Activated CD4-positive, alpha-beta T cell treated with anti-CD3 and anti-CD28 coated beads, Interleukin-2, amount 50 U/mL, for 4 hours (primary cell): ENCODE results near the gene SLC39A9.
"Not testable (repeated sequence)": the region's sequence is repeated elsewhere in the genome, so short reads cannot be mapped to it uniquely, and the experiment has no call there.

Experiments used
- DNase-seq, 2 experiments: peaks; one replicate each; pipeline ENCODE4 v3.0.0-alpha.2; 2020

Gene SLC39A9

DNA sequence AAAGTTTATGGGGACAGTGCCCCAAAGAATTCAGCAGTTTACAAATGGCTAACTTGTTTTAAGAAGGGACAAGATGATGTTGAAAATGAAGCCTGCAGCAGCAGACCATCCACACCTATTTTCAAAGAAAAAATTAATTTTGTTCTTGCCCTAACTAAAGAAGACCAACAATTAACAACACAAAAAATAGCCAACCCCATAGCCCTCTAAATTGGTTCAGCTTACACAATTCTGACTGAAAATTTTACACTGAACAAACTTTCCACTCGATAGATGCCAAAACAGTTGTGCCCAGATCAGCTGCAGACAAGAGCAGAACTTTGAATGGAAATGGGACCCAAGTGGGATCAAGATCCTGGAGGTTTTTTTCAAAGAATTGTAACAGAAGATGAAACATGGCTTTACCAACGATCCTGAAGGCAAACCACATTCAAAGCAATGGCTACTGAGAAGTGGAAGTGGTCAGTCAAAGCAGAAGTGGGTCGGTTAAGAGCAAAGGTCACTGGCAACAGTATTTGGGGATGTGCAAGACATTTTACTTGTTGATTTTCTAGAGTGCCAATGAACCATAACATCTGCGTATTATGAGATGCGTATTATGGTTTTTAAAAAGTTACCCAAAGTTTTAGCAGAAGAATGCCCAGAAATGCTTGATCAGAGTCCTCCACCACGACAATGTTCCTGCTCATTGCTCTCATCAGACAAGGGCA, 30.0 kb downstream of the SLC39A9 start:
- no peak for DNase-seq

DNA sequence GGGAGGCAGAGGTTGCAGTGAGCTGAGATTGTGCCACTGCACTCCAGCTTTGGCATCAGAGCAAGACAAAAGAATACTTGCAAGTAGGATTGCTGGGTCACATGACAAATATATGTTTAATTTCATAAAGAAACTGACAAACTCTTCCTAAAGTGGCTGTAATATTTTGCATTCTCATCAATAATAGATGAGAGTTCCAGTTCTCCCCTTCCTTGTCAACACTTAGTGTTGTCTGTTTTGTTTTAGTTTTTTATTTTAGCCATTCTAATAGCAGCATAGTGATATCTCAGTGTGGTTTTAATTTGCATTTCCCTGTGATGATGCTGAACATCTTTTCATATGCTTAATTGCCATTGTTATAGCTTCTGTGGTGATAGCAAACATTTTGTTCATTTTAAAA, 31.2 kb downstream of the SLC39A9 start:
- DNase-seq, result no peak

DNA sequence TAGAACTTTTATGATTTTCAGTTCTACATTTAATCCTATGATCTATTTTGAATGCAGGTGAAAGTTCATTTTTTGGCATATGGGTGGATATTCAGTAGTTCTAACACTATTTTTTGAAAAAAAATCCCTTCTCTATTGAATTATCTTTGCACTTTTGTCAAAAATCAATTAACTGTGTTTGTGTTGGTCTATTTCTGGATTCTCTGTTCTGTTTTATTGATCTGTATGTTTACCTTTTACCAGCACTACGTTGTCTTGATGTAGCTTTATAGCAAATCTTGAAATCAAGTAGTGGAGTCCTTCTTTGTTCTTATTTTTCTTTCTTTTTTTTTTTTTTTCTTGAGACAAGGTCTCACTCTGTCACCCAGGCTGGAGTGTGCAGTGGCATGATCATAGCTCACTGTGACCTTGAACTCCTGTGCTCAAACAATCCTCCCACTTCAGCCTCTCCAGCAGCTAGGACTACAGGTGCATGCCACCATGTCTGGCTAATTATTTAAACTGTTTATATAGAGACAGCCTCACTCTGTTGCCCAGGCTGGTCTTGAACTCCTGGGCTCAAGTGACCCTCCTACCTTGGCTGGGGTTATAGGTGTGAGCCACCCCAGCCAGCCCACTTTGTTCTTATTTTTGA, 31.9 kb downstream of the SLC39A9 start:
- DNase-seq, result no peak

DNA sequence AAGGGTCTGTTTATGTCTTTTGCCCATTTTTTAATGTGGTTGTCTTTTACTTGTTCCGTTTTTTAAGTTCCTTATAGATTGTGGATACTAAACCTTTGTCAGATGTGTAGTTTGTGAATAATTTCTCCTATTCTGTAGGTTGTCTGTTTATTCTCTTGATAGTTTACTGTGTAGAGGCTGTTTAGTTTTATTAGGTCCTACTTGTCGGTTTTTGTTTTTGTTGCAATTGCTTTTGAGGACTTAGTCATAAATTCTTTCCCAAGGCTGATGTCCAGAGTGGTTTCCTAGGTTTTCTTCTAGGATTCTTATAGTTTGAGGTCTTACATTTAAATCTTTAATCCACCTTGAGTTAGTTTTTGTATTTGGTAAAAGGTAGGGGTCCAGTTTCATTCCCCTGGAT, 33.9 kb downstream of the SLC39A9 start:
- DNase-seq, result no peak

DNA sequence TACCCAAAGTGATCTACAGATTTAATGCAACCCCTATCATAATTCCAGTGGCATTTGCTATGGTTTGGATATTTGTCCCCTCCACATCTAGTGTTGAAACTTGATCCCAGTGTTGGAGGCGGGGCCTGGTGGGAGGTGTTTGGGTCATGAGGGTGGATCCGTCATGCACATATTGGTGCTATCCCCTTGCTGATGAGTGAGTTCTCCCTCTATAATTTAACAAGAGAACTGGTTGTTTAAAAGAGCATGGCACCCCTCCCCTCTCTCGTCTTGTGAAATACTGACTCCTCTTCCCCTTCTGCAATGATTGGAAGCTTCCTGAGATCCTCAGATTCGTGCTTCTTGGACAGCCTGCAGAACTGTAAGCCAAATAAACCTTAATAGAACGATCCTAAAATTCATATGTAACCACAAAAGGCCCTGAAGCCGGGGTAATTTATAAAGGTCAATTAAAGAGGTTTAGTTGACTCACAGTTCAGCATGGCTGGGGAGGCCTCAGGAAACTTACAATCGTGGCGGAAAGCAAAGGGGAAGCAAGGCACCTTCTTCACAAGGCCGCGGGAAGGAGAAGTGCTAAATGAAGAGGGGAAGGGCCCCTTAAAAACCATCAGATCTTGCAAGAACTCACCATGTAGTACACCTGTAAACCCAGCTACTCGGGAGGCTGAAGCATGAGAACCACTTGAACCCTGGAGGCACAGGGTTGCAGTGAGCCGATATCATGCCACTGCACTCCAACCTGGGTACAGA, 41.2 kb downstream of the SLC39A9 start:
- no peak for DNase-seq

DNA sequence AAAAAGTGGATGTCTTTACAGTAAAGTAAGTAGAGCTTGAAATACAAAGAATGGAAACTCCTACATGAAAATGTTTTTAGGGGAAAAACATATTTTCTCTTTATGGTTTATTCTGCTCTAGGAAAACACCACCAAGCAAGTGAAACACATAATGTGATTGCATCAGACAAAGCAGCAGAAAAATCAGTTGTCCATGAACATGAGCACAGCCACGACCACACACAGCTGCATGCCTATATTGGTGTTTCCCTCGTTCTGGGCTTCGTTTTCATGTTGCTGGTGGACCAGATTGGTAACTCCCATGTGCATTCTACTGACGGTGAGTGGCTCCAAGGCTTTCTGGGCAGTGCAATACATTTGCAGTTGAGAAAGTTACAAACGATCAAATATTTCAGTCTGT, 43.5 kb downstream of the SLC39A9 start:
- no peak for DNase-seq

DNA sequence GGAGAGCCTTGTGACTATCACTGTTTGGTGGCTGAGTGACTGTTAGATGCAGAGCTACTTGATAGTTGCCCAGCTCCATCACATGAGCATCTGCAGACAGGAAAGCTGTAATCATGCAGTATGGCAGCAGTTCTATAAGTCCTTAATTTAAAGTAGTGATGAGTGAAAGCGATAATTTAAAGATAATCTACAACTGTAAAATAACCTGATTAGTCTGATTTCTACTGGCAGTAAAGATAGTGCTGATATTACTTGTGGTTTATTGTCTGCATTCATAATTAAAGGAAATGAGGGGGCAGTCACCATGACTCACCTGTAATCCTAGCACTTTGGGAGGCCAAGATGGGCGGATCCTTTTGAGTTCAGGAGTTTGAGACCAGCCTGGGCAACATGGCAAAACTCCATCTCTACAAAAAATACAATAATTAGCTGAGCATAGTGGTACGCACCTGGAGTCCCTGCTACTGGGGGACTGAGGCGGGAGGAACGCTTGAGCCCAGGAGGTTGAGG, 44.9 kb downstream of the SLC39A9 start:
- no peak for DNase-seq

DNA sequence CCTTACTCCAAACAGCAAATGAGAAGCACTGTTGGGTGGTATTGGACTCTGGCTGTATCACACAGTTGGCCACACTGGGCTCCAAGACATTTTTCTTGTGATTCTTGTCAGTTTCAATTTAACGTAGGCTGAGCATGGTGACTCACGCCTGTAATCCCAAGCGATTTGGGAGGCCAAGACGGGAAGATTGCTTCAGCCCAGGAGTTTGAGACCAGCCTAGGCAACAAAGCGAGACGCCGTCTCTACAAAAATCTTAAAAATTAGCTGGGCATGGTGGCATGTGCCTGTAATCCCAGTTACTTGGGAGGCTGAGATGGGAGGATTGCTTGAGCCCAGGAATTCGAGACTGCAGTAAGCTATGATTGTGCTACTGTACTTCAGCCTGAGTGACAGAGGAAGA, 50.7 kb downstream of the SLC39A9 start:
- no peak for DNase-seq

DNA sequence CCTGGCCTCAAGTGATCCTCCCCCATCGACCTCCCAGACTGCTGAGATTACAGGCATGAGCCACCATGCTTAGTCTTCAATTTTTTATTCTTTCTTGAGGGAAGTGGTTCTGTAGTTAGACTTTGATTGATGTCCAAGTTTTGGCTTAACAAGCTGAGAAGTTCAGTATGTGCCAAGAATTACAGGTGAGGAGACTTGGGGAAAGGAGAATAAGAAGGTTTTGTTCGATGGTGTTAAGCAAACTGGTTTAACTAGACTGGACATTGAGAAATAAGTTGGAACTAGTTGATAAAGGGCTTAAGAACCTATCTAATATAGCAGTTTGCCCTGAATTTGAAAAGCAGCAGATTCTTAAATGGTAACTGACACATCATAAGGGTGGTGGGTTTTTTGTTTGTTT, 53.4 kb downstream of the SLC39A9 start:
- DNase-seq, result no peak

DNA sequence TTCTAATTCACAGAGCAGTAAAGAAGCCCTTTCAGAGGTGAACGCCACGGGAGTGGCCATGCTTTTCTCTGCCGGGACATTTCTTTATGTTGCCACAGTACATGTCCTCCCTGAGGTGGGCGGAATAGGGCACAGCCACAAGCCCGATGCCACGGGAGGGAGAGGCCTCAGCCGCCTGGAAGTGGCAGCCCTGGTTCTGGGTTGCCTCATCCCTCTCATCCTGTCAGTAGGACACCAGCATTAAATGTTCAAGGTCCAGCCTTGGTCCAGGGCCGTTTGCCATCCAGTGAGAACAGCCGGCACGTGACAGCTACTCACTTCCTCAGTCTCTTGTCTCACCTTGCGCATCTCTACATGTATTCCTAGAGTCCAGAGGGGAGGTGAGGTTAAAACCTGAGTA, 59.9 kb downstream of the SLC39A9 start:
- no peak for DNase-seq

DNA sequence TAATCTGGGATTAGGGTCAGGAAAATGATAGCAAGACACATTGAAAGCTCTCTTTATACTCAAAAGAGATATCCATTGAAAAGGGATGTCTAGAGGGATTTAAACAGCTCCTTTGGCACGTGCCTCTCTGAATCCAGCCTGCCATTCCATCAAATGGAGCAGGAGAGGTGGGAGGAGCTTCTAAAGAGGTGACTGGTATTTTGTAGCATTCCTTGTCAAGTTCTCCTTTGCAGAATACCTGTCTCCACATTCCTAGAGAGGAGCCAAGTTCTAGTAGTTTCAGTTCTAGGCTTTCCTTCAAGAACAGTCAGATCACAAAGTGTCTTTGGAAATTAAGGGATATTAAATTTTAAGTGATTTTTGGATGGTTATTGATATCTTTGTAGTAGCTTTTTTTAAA, 60.6 kb downstream of the SLC39A9 start:
- no peak for DNase-seq

DNA sequence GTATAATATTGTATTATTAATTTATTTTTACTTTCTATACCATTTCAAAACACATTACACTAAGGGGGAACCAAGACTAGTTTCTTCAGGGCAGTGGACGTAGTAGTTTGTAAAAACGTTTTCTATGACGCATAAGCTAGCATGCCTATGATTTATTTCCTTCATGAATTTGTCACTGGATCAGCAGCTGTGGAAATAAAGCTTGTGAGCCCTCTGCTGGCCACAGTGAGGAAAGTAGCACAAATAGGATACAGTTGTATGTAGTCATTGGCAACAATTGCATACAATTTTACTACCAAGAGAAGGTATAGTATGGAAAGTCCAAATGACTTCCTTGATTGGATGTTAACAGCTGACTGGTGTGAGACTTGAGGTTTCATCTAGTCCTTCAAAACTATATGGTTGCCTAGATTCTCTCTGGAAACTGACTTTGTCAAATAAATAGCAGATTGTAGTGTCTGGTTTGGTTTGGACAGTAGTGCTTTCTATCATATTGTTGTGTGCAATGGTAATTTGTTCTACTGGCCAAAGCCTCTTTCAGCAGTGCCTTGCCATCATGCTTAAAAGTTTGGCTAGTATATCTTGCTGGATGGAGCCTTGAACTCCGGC, 61.7 kb downstream of the SLC39A9 start:
- peak; percentile 49 to 50 for DNase-seq

DNA sequence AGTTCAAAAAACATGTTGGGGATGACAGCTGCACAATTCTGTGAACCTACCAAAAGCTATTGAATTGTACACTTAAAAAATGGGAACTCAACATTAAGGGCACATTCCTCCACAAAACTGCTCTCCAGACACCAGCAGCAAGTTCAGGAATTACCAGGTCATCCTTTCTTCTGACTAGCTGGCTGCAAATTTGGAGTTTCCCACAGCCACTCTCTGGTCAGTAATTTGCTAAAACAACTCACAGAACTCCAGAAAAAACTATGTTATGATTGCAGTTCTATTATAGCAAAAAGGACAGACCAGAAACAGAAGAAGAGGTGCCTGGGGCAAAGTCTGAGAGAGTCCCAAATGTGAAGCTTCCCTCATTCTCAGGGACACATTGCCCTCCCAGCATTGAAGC, 65.9 kb downstream of the SLC39A9 start:
- no peak for DNase-seq

DNA sequence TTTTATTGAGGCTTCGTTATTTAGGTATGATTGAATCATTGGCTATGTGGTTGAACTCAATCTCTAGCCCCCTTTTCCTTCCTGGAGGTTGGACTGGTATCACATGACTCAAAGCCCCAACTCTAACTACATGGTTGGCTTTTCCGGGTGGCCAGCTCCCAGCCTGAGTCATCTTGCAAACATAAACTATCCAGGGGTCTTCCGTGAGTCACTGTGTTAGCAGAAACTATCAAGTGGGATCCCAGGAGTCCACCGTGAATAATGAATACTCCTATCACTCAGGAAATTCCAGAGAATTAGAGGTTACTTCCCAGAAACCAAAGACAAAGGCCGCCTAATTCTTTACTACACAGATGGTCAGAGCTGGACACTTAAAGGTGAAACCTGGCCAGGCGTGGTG, 66.3 kb downstream of the SLC39A9 start:
- no peak for DNase-seq

DNA sequence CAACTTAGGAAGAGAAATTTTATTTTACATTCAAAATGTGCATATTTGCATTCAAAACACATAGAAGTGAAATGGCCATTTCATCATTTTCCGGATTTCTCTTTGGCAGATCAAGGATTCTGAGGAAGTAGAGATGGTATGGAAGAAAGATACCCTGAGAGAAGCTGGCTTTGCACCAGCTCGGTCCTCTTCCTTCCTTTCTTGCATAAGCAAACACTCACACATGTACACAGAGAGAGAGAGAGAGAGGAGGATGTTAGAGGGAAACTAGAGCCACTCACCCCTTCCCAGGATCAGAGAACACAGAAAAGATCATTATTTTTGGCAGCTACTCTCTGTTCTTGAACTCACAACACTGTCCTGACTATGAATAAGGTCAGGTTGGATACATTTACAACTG, 70.5 kb downstream of the SLC39A9 start:
- DNase-seq, result no peak

DNA sequence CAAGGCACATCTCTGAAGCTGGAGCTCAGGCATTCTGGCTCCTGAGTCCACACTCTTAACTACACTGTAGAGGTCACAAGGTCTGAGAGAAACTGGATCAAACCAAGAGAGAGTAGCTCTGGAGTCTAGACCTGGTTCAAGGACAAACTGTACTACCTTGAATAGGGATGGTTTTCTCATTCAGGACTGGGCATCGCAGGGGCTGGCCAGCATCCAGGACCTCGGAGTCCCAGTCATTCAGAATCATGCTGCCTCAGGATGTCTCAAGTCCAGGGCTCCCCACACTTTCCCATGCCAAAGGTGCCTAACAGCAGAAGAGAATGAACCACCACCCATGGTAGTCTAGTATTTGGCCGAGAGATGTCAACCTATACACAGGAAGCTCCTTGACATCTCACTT, 72.9 kb downstream of the SLC39A9 start:
- no peak for DNase-seq

DNA sequence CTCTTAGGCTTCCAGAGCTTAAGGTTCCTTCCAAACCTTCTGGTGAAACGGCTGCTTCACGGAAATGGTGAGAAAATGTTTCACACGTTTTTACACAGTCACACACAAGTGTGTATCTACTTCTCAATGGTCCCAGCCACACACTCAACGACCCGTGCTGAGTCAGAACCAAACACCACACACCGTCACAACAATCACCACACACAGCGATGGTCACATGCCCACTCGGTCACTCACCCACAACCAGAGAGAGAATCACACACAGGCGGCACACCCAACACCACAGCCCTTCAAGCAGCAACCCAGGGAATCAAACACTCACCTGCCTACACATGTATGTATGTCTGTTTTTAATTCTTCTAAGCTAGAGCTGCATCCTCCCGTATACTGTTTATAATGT, 73.4 kb downstream of the SLC39A9 start:
- no peak for DNase-seq

DNA sequence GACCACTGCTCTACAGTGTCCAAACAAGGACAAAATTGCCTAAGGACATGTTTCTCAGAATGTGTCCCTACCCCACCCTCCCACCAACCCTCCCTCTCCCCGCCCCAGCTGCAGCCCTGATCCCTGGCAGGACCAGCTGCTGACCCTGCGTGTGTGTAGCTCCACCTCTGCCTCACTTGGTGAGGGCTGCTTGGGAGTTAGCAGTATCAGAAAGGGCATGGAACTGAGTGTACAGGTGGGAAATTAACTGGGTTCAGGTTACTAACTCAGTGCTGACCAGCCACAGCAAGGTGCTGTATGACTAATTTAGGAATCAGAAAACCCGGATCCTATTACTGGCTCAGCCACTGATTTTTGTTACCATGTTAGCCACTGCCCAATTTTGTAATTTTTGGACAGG, 74.8 kb downstream of the SLC39A9 start:
- DNase-seq, result no peak

DNA sequence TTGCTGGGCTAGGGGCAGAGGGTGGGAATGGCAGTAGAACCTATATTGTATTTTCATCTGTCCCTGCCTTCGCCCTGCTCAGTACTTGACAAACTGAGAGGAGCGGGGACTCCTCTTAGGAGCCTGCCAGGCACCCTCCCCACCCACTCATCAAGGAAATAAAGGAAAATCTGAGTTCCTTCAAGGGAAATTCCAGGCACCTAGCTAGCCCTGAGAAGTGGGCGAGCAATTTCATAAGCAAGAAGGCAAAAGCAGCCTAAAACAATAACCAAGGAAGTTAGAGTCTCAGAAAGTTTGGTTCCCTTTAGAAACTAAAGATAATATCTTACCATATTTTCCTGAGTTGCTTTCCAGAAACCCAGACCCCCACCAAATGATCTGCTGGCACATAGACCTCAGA, 75.5 kb downstream of the SLC39A9 start:
- no peak for DNase-seq

DNA sequence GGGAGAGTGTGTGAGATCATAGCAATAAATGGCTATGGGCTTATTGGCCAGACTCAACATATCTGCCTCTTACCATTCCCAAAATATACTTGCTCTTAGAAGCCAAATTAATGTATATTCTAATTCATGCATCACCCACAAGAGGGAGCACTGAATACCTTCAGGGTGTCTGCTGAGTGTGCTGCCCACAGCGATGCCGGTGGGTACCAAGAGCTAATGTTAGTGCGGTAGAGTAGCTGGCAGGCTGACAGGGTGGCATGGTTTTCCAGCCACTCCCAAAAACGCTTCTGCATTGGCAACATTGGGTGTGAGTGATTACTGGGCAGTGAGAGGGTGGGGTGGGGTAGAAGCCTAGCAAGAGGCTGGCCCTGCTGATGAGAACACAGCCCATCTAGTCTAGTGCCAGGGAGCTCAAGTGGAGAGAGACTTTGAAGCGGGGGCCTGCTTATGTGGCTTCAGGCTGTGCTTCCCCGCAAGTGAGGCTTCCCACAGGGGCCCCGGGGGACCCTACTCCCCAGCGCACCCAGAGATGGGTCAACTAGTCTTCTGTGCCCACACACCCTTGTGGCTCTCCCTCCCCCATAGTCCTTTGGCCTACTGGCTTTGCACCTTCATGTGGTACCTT, 76.8 kb downstream of the SLC39A9 start:
- no peak for DNase-seq

DNA sequence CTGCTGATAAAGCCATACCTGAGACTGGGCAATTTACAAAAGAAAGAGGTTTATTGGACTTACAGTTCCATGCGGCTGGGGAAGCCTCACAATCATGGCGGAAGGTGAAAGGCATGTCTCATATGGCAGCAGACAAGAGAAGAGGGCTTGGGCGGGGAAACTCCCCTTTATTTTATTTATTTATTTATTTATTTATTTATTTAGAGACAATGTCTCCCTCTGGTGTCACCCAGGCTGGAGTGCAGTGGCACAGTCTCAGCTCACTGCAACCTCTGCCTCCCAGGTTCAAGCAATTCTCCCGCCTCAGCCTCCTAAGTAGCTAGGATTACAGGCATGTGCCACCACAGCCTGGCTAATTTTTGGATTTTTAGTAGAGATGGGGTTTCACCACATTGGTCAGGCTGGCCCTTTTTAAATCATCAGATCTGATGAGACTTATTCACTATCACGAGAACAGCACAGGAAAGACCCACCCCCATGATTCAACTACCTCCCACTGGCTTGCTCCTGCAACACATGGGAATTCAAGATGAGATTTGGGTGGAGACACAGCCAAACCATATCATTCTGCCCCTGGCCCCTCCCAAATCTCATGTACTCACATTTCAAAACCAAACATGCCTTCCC, 78.4 kb downstream of the SLC39A9 start:
- DNase-seq, result not testable (repeated sequence)

DNA sequence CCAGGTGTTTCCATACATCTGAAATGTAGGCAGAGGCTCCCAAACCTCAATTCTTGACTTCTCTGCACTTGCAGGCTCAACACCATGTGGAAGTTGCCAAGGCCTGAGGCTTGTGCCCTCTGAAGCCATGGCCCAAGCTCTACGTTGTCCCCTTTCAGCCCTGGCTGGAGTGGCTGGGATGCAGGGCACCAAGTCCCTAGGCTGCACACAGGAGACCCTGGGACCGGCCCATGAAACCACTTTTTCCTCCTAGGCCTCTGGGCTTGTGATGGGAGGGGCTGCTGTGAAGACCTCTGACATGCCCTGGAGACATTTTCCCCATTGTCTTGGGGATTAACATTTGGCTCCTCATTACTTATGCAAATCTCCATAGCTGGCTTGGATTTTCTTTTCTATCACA, 79.6 kb downstream of the SLC39A9 start:
- DNase-seq, result not testable (repeated sequence)

DNA sequence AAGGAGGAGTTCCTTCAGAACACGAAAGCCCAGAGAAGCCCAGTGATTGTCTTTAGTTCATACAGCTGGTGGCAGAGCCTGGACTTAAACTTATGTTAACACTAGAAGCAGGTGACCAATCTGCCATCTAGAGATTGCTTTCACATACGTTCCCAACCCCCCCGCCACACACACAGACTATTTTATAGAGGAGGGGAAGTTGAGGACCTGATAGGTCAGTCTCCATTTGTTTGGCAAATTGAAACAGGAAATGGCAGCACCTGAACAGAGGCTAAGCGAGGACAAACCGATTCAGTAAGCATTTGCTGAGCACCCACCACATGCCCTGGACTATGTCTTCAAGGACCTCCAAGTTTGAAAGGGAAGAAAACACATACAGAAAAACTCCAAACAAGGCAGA, 81.2 kb downstream of the SLC39A9 start:
- no peak for DNase-seq
